ENCODE data around the gene TF.
"Not testable (repeated sequence)": the region's sequence is repeated elsewhere in the genome, so short reads cannot be mapped to it uniquely, and the experiment has no call there.

Gene TF

GRCh38 chr3:133775835-133776234, 29.6 kb downstream of the TF start:
- Histone ChIP-seq H3K36me3 (ENCODE audit: control insufficient read depth, insufficient read depth, low read length) (no peaks in the 10 kb centered on the region), H3K9ac (ENCODE audit: low read depth, low read length) (no peak overlapping the region), H3K4me1 (ENCODE audit: control insufficient read depth, insufficient read depth, low read length) (peaks cover 5% of the 10 kb centered on the region), H3K9me3 (ENCODE audit: control insufficient read depth, insufficient read depth, low read length) (no peaks in the 10 kb centered on the region), H3K4me3 (ENCODE audit: low read depth, low read length) (no peak overlapping the region), H3K27me3 (ENCODE audit: control insufficient read depth, insufficient read depth, low read length) (no peaks in the 10 kb centered on the region)

- Histone ChIP-seq H3K4me1 (ENCODE audit: control insufficient read depth, insufficient read depth, low read length) (peaks cover 5% of the 10 kb centered on the region), H3K9ac (ENCODE audit: low read depth, low read length) (no peak overlapping the region), H3K36me3 (ENCODE audit: control insufficient read depth, insufficient read depth, low read length) (no peaks in the 10 kb centered on the region)
Measured at GRCh38 chr3:133776794-133777438, 30.7 kb downstream of the TF start.

GRCh38 chr3:133777807-133778568, 31.8 kb downstream of the TF start:
- Histone ChIP-seq H3K9ac (ENCODE audit: low read depth, low read length) (no peak overlapping the region), H3K4me3 (ENCODE audit: low read depth, low read length) (no peak overlapping the region), H3K4me1 (ENCODE audit: control insufficient read depth, insufficient read depth, low read length) (peaks cover 5% of the 10 kb centered on the region), H3K36me3 (ENCODE audit: control insufficient read depth, insufficient read depth, low read length) (no peaks in the 10 kb centered on the region), H3K27me3 (ENCODE audit: control insufficient read depth, insufficient read depth, low read length) (no peaks in the 10 kb centered on the region), H3K9me3 (ENCODE audit: control insufficient read depth, insufficient read depth, low read length) (no peaks in the 10 kb centered on the region)

More at GRCh38 chr3:133776794-133777438, 30.7 kb downstream of the TF start:
- H3K4me3 ChIP-seq (ENCODE audit: low read depth, low read length) = no peak overlapping the region
- H3K9me3 ChIP-seq (ENCODE audit: control insufficient read depth, insufficient read depth, low read length) = no peaks in the 10 kb centered on the region
- no peaks in the 10 kb centered on the region for H3K27me3 ChIP-seq (ENCODE audit: control insufficient read depth, insufficient read depth, low read length)

- H3K27me3 ChIP-seq (ENCODE audit: control insufficient read depth, insufficient read depth, low read length) = no peaks in the 10 kb centered on the region
- H3K36me3 ChIP-seq (ENCODE audit: control insufficient read depth, insufficient read depth, low read length) = no peaks in the 10 kb centered on the region
- H3K4me3 ChIP-seq (ENCODE audit: low read depth, low read length) = no peak overlapping the region
- H3K4me1 ChIP-seq (ENCODE audit: control insufficient read depth, insufficient read depth, low read length) = peaks cover 5% of the 10 kb centered on the region
- no peak overlapping the region for H3K9ac ChIP-seq (ENCODE audit: low read depth, low read length)
- no peaks in the 10 kb centered on the region for H3K9me3 ChIP-seq (ENCODE audit: control insufficient read depth, insufficient read depth, low read length)
Measured at GRCh38 chr3:133779626-133780203, 33.5 kb downstream of the TF start.

- not testable (repeated sequence) for H3K36me3 ChIP-seq (ENCODE audit: control insufficient read depth, insufficient read depth, low read length); H3K4me3 ChIP-seq (ENCODE audit: low read depth, low read length); H3K9ac ChIP-seq (ENCODE audit: low read depth, low read length); H3K4me1 ChIP-seq (ENCODE audit: control insufficient read depth, insufficient read depth, low read length); H3K9me3 ChIP-seq (ENCODE audit: control insufficient read depth, insufficient read depth, low read length); H3K27me3 ChIP-seq (ENCODE audit: control insufficient read depth, insufficient read depth, low read length)
Measured at GRCh38 chr3:133780756-133781155, 34.6 kb downstream of the TF start.

GRCh38 chr3:133781570-133781969, 35.4 kb downstream of the TF start:
- no peaks in the 10 kb centered on the region for H3K27me3 ChIP-seq (ENCODE audit: control insufficient read depth, insufficient read depth, low read length)
- H3K9ac ChIP-seq (ENCODE audit: low read depth, low read length) = no peak overlapping the region
- H3K36me3 ChIP-seq (ENCODE audit: control insufficient read depth, insufficient read depth, low read length) = no peaks in the 10 kb centered on the region
- peaks cover 5% of the 10 kb centered on the region for H3K4me1 ChIP-seq (ENCODE audit: control insufficient read depth, insufficient read depth, low read length)
- no peaks in the 10 kb centered on the region for H3K9me3 ChIP-seq (ENCODE audit: control insufficient read depth, insufficient read depth, low read length)
- no peak overlapping the region for H3K4me3 ChIP-seq (ENCODE audit: low read depth, low read length)

GRCh38 chr3:133782454-133782853, 36.3 kb downstream of the TF start:
- no peaks in the 10 kb centered on the region for H3K9me3 ChIP-seq (ENCODE audit: control insufficient read depth, insufficient read depth, low read length)
- no peak overlapping the region for H3K9ac ChIP-seq (ENCODE audit: low read depth, low read length)
- H3K36me3 ChIP-seq (ENCODE audit: control insufficient read depth, insufficient read depth, low read length) = no peaks in the 10 kb centered on the region

GRCh38 chr3:133783762-133784161, 37.6 kb downstream of the TF start:
- Histone ChIP-seq H3K9ac (ENCODE audit: low read depth, low read length) (no peak overlapping the region), H3K4me3 (ENCODE audit: low read depth, low read length) (no peak overlapping the region)

More at GRCh38 chr3:133782454-133782853, 36.3 kb downstream of the TF start:
- no peaks in the 10 kb centered on the region for H3K27me3 ChIP-seq (ENCODE audit: control insufficient read depth, insufficient read depth, low read length)
- peaks cover 5% of the 10 kb centered on the region for H3K4me1 ChIP-seq (ENCODE audit: control insufficient read depth, insufficient read depth, low read length)
- no peak overlapping the region for H3K4me3 ChIP-seq (ENCODE audit: low read depth, low read length)

GRCh38 chr3:133788024-133788423, 41.8 kb downstream of the TF start:
- no peaks in the 10 kb centered on the region for H3K36me3 ChIP-seq (ENCODE audit: control insufficient read depth, insufficient read depth, low read length)
- H3K4me1 ChIP-seq (ENCODE audit: control insufficient read depth, insufficient read depth, low read length) = no peaks in the 10 kb centered on the region
- H3K27me3 ChIP-seq (ENCODE audit: control insufficient read depth, insufficient read depth, low read length) = no peaks in the 10 kb centered on the region
- peaks cover 10% of the 10 kb centered on the region for H3K9me3 ChIP-seq (ENCODE audit: control insufficient read depth, insufficient read depth, low read length)
- no peak overlapping the region for H3K4me3 ChIP-seq (ENCODE audit: low read depth, low read length)
- no peak overlapping the region for H3K9ac ChIP-seq (ENCODE audit: low read depth, low read length)

More at GRCh38 chr3:133783762-133784161, 37.6 kb downstream of the TF start:
- H3K27me3 ChIP-seq (ENCODE audit: control insufficient read depth, insufficient read depth, low read length) = no peaks in the 10 kb centered on the region
- no peaks in the 10 kb centered on the region for H3K4me1 ChIP-seq (ENCODE audit: control insufficient read depth, insufficient read depth, low read length)
- H3K9me3 ChIP-seq (ENCODE audit: control insufficient read depth, insufficient read depth, low read length) = no peaks in the 10 kb centered on the region
- no peaks in the 10 kb centered on the region for H3K36me3 ChIP-seq (ENCODE audit: control insufficient read depth, insufficient read depth, low read length)

- no peaks in the 10 kb centered on the region for H3K27me3 ChIP-seq (ENCODE audit: control insufficient read depth, insufficient read depth, low read length)
- no peak overlapping the region for H3K4me3 ChIP-seq (ENCODE audit: low read depth, low read length)
- H3K36me3 ChIP-seq (ENCODE audit: control insufficient read depth, insufficient read depth, low read length) = no peaks in the 10 kb centered on the region
- peaks cover 10% of the 10 kb centered on the region for H3K9me3 ChIP-seq (ENCODE audit: control insufficient read depth, insufficient read depth, low read length)
- no peak overlapping the region for H3K9ac ChIP-seq (ENCODE audit: low read depth, low read length)
- no peaks in the 10 kb centered on the region for H3K4me1 ChIP-seq (ENCODE audit: control insufficient read depth, insufficient read depth, low read length)
Measured at GRCh38 chr3:133792171-133792763, 46.1 kb downstream of the TF start.

- Histone ChIP-seq H3K36me3 (ENCODE audit: control insufficient read depth, insufficient read depth, low read length) (no peaks in the 10 kb centered on the region), H3K4me3 (ENCODE audit: low read depth, low read length) (no peak overlapping the region), H3K9ac (ENCODE audit: low read depth, low read length) (no peak overlapping the region), H3K27me3 (ENCODE audit: control insufficient read depth, insufficient read depth, low read length) (no peaks in the 10 kb centered on the region), H3K9me3 (ENCODE audit: control insufficient read depth, insufficient read depth, low read length) (peaks cover 3% of the 10 kb centered on the region), H3K4me1 (ENCODE audit: control insufficient read depth, insufficient read depth, low read length) (no peaks in the 10 kb centered on the region)
Measured at GRCh38 chr3:133797396-133798105, 51.4 kb downstream of the TF start.
